ENCODE measurements around the gene AEBP2.

- TF ChIP-seq NFRKB (IDR thresholded peaks at IDR 0.05; ENCODE audit: low read depth) (no peak), POLR2A (conservative IDR thresholded peaks at IDR 0.05) (no peak), BHLHE40 (IDR thresholded peaks at IDR 0.05; ENCODE audit: low read length) (no peak)
These were observed 43.3 kb downstream of the AEBP2 start for GRCh38 chr12:19482551-19483109.

Data from K562 (cell line).